ENCODE results near the gene MAF. TPM values are rescaled to one million over a fixed set of nuclear protein-coding genes. Genes with fewer than 3 reads are reported as not detected.

The MAF gene
- total RNA-seq, 4 donors from 2014 or later = 75.3 to 160 (median 115) TPM

GRCh38 chr16:79587296-79587695 lies 13.2 kb downstream of the MAF start:
- WGBS, 2 donors = 54 to 56% methylated on average over 6 of the region's 6 CpGs

GRCh38 chr16:79582789-79583188 lies 17.7 kb downstream of the MAF start:
- TF ChIP-seq POLR2A (IDR thresholded peaks at IDR 0.05) = no peak
- no peak for TF ChIP-seq EP300 (IDR thresholded peaks at IDR 0.05)
- no peak for TF ChIP-seq CTCF (IDR thresholded peaks at IDR 0.05)
- no peak for DNase-seq (ENCODE audit: low spot score in 2 of 2)
- Histone ChIP-seq H3K9me3 (no peaks in the 10 kb centered on the region), H3K27me3 (no peaks in the 10 kb centered on the region), H3K4me1 (peaks cover 0 to 29% (median 6%) of the 10 kb centered on the region in 4 donors), H3K27ac (no peak overlapping the region), H3K36me3 (no peaks in the 10 kb centered on the region), H3K4me3 (no peak overlapping the region)
- 78 to 80% methylated on average over 6 of the region's 6 CpGs for WGBS, 2 donors

More at GRCh38 chr16:79587296-79587695, 13.2 kb downstream of the MAF start:
- Histone ChIP-seq H3K9me3 (no peaks in the 10 kb centered on the region), H3K36me3 (no peaks in the 10 kb centered on the region), H3K4me1 (peaks cover 0 to 37% (median 20%) of the 10 kb centered on the region in 4 donors), H3K27ac (peak overlapping the region in 1 of 4 donors; percentile 95), H3K4me3 (no peak overlapping the region), H3K27me3 (no peaks in the 10 kb centered on the region)
- no peak for TF ChIP-seq CTCF (IDR thresholded peaks at IDR 0.05)
- no peak for TF ChIP-seq EP300 (IDR thresholded peaks at IDR 0.05)
- TF ChIP-seq POLR2A (IDR thresholded peaks at IDR 0.05) = no peak
- DNase-seq (ENCODE audit: low spot score in 2 of 2) = no peak

- H3K4me1 ChIP-seq = peaks cover 0 to 23% (median 4%) of the 10 kb centered on the region in 4 donors
- no peaks in the 10 kb centered on the region for H3K36me3 ChIP-seq
- 47 to 51% methylated on average over 10 of the region's 10 CpGs for WGBS, 2 donors
- no peaks in the 10 kb centered on the region for H3K27me3 ChIP-seq
- H3K27ac ChIP-seq = peak overlapping the region in 2 of 4 donors; percentile 13 to 56
- H3K9me3 ChIP-seq = no peaks in the 10 kb centered on the region
- TF ChIP-seq POLR2A (IDR thresholded peaks at IDR 0.05) (no peak), CTCF (IDR thresholded peaks at IDR 0.05) (no peak), EP300 (IDR thresholded peaks at IDR 0.05) (no peak)
- no peak overlapping the region for H3K4me3 ChIP-seq
- no peak for DNase-seq (ENCODE audit: low spot score in 2 of 2)
Measured at GRCh38 chr16:79580453-79581191, 19.9 kb downstream of the MAF start.

GRCh38 chr16:79576602-79577001 lies 23.9 kb downstream of the MAF start:
- 64 to 67% methylated on average over 2 of the region's 2 CpGs for WGBS, 2 donors

More at GRCh38 chr16:79576602-79577001, 23.9 kb downstream of the MAF start:
- no peak overlapping the region for H3K27ac ChIP-seq
- no peaks in the 10 kb centered on the region for H3K36me3 ChIP-seq
- H3K9me3 ChIP-seq = no peaks in the 10 kb centered on the region
- no peak overlapping the region for H3K4me3 ChIP-seq
- DNase-seq (ENCODE audit: low spot score in 2 of 2) = no peak
- no peaks in the 10 kb centered on the region for H3K27me3 ChIP-seq
- no peak for TF ChIP-seq POLR2A (IDR thresholded peaks at IDR 0.05)
- TF ChIP-seq CTCF (IDR thresholded peaks at IDR 0.05) = no peak
- TF ChIP-seq EP300 (IDR thresholded peaks at IDR 0.05) = no peak
- H3K4me1 ChIP-seq = peaks cover 0 to 32% (median 8%) of the 10 kb centered on the region in 4 donors

Measured in tibial nerve (tissue), 4 donors.